ENCODE results near the gene MYO3B. TPM values are rescaled to one million over a fixed set of nuclear protein-coding genes. Genes with fewer than 3 reads are reported as not detected.
"Not testable (repeated sequence)": the region's sequence is repeated elsewhere in the genome, so short reads cannot be mapped to it uniquely, and the experiment has no call there.

The MYO3B gene
- total and polyA plus RNA-seq, 2 donors: 0.64 to 0.71 TPM

- no peak overlapping the region for H3K27ac ChIP-seq (ENCODE audit: low read depth in 1 of 2, low read length in 1 of 2)
- no peak for DNase-seq (ENCODE audit: low read depth in 6 of 9, low spot score in 9 of 9)
- WGBS: 94% methylated on average over 1 of the region's 1 CpG
- no peaks in the 10 kb centered on the region for H3K4me1 ChIP-seq (ENCODE audit: control insufficient read depth in 2 of 2, insufficient read depth in 2 of 2, low read length in 2 of 2)
- H3K9me3 ChIP-seq (ENCODE audit: control insufficient read depth in 2 of 2, insufficient read depth in 1 of 2, low read length in 1 of 2): no peaks in the 10 kb centered on the region
- H3K27me3 ChIP-seq (ENCODE audit: control insufficient read depth in 2 of 2, insufficient read depth in 1 of 2, low read length in 1 of 2): no peaks in the 10 kb centered on the region
- H3K36me3 ChIP-seq (ENCODE audit: control insufficient read depth in 2 of 2, insufficient read depth in 2 of 2, low read length in 1 of 2): no peaks in the 10 kb centered on the region
- no peak overlapping the region for H3K4me3 ChIP-seq (ENCODE audit: low read length in 2 of 2)
Measured at GRCh38 chr2:170202437-170202836, 24.5 kb downstream of the MYO3B start.

DNA sequence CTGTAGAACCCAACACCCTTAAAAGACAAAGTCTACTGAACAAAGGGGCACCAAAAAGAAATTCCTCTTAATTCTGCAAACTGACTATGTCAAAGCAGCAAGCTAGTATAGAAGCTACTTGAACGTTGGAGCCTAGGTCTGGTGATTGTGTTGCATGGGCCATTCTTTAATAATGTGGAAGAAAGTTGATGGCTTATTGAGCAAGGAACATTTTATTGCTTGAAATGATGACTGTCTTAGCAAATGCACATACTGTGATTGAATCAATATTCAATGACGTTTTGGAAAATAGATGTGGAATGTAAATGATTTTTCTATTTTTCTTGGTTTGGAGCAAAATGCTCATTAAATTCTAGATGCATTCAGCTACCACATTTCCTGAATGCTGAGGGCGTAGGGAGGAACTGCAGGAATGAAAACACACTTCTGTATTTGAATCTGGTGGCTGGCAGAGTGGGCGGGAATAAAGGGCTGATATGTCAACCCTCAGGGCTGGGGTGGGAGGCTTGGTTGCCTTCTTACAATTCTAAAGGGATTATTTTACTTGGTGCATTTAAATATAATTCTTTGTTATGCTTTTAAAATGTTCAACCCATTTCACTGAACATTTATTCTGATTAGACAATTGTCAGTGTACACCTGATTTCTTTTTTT lies 26.5 kb downstream of the MYO3B start:
- DNase-seq (ENCODE audit: low read depth in 6 of 9, low spot score in 9 of 9): no peak
- 91% methylated on average over 4 of the region's 4 CpGs for WGBS
- Histone ChIP-seq H3K27me3 (ENCODE audit: control insufficient read depth in 2 of 2, insufficient read depth in 1 of 2, low read length in 1 of 2) (no peaks in the 10 kb centered on the region), H3K4me3 (ENCODE audit: low read length in 2 of 2) (no peak overlapping the region), H3K36me3 (ENCODE audit: control insufficient read depth in 2 of 2, insufficient read depth in 2 of 2, low read length in 1 of 2) (no peaks in the 10 kb centered on the region), H3K27ac (ENCODE audit: low read depth in 1 of 2, low read length in 1 of 2) (no peak overlapping the region), H3K9me3 (ENCODE audit: control insufficient read depth in 2 of 2, insufficient read depth in 1 of 2, low read length in 1 of 2) (no peaks in the 10 kb centered on the region), H3K4me1 (ENCODE audit: control insufficient read depth in 2 of 2, insufficient read depth in 2 of 2, low read length in 2 of 2) (no peaks in the 10 kb centered on the region)

DNA sequence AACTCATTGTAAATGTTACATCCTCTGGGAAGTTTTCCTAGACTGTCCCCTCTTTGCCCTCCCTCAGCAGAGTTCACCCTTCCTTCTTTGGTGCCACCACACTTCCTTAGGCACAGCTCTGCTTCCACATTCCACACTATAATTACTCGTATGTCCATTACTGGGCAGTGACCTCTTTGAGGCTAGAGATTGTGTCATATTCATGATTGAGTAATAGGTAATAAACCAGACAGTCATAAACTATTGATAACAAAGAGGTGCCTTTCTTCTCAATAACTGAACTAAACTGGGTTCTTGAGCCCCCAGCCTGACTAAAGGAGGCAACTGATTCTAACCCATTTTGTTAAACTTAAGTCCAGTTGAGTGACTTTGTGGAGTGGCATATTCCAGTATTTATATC lies 28.3 kb downstream of the MYO3B start:
- DNase-seq (ENCODE audit: low read depth in 6 of 9, low spot score in 9 of 9): no peak
- Histone ChIP-seq H3K4me3 (ENCODE audit: low read length in 2 of 2) (no peak overlapping the region), H3K36me3 (ENCODE audit: control insufficient read depth in 2 of 2, insufficient read depth in 2 of 2, low read length in 1 of 2) (no peaks in the 10 kb centered on the region), H3K9me3 (ENCODE audit: control insufficient read depth in 2 of 2, insufficient read depth in 1 of 2, low read length in 1 of 2) (no peaks in the 10 kb centered on the region), H3K4me1 (ENCODE audit: control insufficient read depth in 2 of 2, insufficient read depth in 2 of 2, low read length in 2 of 2) (no peaks in the 10 kb centered on the region), H3K27me3 (ENCODE audit: control insufficient read depth in 2 of 2, insufficient read depth in 1 of 2, low read length in 1 of 2) (no peaks in the 10 kb centered on the region), H3K27ac (ENCODE audit: low read depth in 1 of 2, low read length in 1 of 2) (no peak overlapping the region)
- WGBS: 95% methylated on average over 1 of the region's 1 CpG

DNA sequence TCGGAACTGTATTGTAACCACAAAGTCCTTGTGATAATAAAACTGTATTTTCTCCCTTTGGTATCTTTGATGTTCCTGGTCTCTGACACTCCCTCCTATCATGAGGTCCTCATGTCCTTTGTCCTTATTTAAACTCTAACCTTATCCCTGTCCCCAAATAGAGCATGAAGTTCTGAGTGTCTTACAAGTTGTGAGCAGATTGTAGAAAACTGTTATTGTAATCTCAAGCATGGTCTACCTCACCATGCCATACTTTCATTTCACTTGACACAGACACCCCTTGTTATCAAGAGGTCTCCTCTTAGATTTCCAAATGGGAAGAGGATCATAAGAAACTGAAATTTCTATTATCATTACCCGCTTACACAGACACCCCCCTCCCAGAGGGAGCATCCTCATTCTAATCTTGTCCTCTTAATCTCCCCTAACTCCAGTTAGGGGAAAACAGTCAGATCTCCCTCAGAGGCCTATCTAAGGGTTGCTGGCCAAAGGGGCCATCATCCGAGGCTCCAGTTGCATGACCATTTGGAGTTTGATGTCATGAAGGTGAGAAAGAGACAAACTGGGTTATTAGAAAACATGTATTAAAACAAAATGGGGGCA lies 29.0 kb downstream of the MYO3B start:
- H3K9me3 ChIP-seq (ENCODE audit: control insufficient read depth in 2 of 2, insufficient read depth in 1 of 2, low read length in 1 of 2): no peaks in the 10 kb centered on the region
- no peak overlapping the region for H3K27ac ChIP-seq (ENCODE audit: low read depth in 1 of 2, low read length in 1 of 2)
- 98% methylated on average over 3 of the region's 3 CpGs for WGBS
- no peaks in the 10 kb centered on the region for H3K27me3 ChIP-seq (ENCODE audit: control insufficient read depth in 2 of 2, insufficient read depth in 1 of 2, low read length in 1 of 2)
- H3K4me3 ChIP-seq (ENCODE audit: low read length in 2 of 2): no peak overlapping the region
- H3K36me3 ChIP-seq (ENCODE audit: control insufficient read depth in 2 of 2, insufficient read depth in 2 of 2, low read length in 1 of 2): no peaks in the 10 kb centered on the region
- no peaks in the 10 kb centered on the region for H3K4me1 ChIP-seq (ENCODE audit: control insufficient read depth in 2 of 2, insufficient read depth in 2 of 2, low read length in 2 of 2)
- DNase-seq (ENCODE audit: low read depth in 6 of 9, low spot score in 9 of 9): no peak

DNA sequence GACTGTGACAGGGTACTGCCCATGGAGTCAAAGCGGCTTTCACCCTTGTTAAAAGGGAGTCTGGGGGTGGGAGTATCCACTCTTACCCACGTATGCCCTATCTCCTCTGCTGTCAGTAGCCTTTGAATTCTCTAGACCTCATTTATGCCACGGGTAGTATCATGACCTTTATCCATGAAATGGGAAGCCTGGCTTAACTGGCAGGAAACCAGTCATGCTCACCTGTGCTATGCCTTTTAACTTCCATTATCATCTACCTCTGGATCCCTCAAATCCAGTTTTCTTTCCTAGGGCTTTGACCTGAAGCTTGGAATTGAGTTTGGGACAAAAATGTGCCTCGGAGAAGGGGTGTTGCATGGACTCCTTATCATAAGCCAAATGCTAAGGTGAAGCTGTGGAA lies 30.0 kb downstream of the MYO3B start:
- Histone ChIP-seq H3K4me3 (ENCODE audit: low read length in 2 of 2) (no peak overlapping the region), H3K36me3 (ENCODE audit: control insufficient read depth in 2 of 2, insufficient read depth in 2 of 2, low read length in 1 of 2) (no peaks in the 10 kb centered on the region), H3K27ac (ENCODE audit: low read depth in 1 of 2, low read length in 1 of 2) (no peak overlapping the region), H3K27me3 (ENCODE audit: control insufficient read depth in 2 of 2, insufficient read depth in 1 of 2, low read length in 1 of 2) (no peaks in the 10 kb centered on the region), H3K9me3 (ENCODE audit: control insufficient read depth in 2 of 2, insufficient read depth in 1 of 2, low read length in 1 of 2) (no peaks in the 10 kb centered on the region), H3K4me1 (ENCODE audit: control insufficient read depth in 2 of 2, insufficient read depth in 2 of 2, low read length in 2 of 2) (no peaks in the 10 kb centered on the region)
- WGBS: 97% methylated on average over 4 of the region's 4 CpGs
- no peak for DNase-seq (ENCODE audit: low read depth in 6 of 9, low spot score in 9 of 9)

GRCh38 chr2:170208967-170209366 lies 31.0 kb downstream of the MYO3B start:
- H3K9me3 ChIP-seq (ENCODE audit: control insufficient read depth in 2 of 2, insufficient read depth in 1 of 2, low read length in 1 of 2): no peaks in the 10 kb centered on the region
- 92% methylated on average over 2 of the region's 2 CpGs for WGBS
- no peaks in the 10 kb centered on the region for H3K27me3 ChIP-seq (ENCODE audit: control insufficient read depth in 2 of 2, insufficient read depth in 1 of 2, low read length in 1 of 2)
- DNase-seq (ENCODE audit: low read depth in 6 of 9, low spot score in 9 of 9): no peak
- H3K4me1 ChIP-seq (ENCODE audit: control insufficient read depth in 2 of 2, insufficient read depth in 2 of 2, low read length in 2 of 2): no peaks in the 10 kb centered on the region
- H3K4me3 ChIP-seq (ENCODE audit: low read length in 2 of 2): no peak overlapping the region
- H3K27ac ChIP-seq (ENCODE audit: low read depth in 1 of 2, low read length in 1 of 2): no peak overlapping the region
- H3K36me3 ChIP-seq (ENCODE audit: control insufficient read depth in 2 of 2, insufficient read depth in 2 of 2, low read length in 1 of 2): no peaks in the 10 kb centered on the region

DNA sequence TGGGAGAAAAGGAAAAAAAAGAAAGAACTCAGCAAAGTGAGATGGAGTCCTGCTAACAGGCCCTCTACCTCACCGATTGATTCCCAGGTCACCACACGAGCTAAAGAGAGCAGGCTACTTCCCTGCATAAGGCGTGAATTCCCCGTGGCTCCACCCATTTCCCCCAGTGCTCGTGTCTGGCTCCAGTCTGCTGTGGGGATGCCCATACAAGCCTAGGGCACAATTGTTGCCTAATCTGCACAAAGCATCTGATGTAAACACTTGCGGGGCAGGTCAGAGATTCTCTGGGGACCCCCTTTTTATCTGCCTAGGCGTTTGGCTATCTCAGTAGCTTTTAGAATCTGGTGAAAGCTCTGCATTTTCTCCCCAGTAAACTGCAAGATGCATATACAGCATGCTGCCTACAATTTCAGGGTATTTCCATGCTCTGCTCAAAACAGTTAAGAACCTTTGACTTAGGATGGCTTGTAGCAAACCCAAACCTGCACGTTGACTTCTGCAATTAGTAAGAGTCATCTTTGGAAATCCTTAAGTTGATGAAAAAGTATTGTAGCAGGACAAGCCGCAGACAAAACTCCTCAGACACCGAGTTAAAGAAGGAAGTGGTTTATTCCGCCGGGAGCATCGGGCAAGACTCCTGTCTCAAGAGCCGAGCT lies 34.8 kb downstream of the MYO3B start:
- Histone ChIP-seq H3K36me3 (ENCODE audit: control insufficient read depth in 2 of 2, insufficient read depth in 2 of 2, low read length in 1 of 2) (no peaks in the 10 kb centered on the region), H3K27ac (ENCODE audit: low read depth in 1 of 2, low read length in 1 of 2) (no peak overlapping the region), H3K4me3 (ENCODE audit: low read length in 2 of 2) (no peak overlapping the region), H3K27me3 (ENCODE audit: control insufficient read depth in 2 of 2, insufficient read depth in 1 of 2, low read length in 1 of 2) (no peaks in the 10 kb centered on the region), H3K9me3 (ENCODE audit: control insufficient read depth in 2 of 2, insufficient read depth in 1 of 2, low read length in 1 of 2) (no peaks in the 10 kb centered on the region), H3K4me1 (ENCODE audit: control insufficient read depth in 2 of 2, insufficient read depth in 2 of 2, low read length in 2 of 2) (no peaks in the 10 kb centered on the region)
- peak in 1 of 9 donors; percentile 16 for DNase-seq (ENCODE audit: low read depth in 6 of 9, low spot score in 9 of 9)
- WGBS: 37% methylated on average over 14 of the region's 14 CpGs

GRCh38 chr2:170213281-170213625 lies 35.3 kb downstream of the MYO3B start:
- WGBS: 68% methylated on average over 10 of the region's 10 CpGs

GRCh38 chr2:170213651-170214050 lies 35.7 kb downstream of the MYO3B start:
- Histone ChIP-seq H3K27ac (ENCODE audit: low read depth in 1 of 2, low read length in 1 of 2) (no peak overlapping the region), H3K4me3 (ENCODE audit: low read length in 2 of 2) (no peak overlapping the region), H3K9me3 (ENCODE audit: control insufficient read depth in 2 of 2, insufficient read depth in 1 of 2, low read length in 1 of 2) (no peaks in the 10 kb centered on the region), H3K27me3 (ENCODE audit: control insufficient read depth in 2 of 2, insufficient read depth in 1 of 2, low read length in 1 of 2) (no peaks in the 10 kb centered on the region), H3K4me1 (ENCODE audit: control insufficient read depth in 2 of 2, insufficient read depth in 2 of 2, low read length in 2 of 2) (no peaks in the 10 kb centered on the region), H3K36me3 (ENCODE audit: control insufficient read depth in 2 of 2, insufficient read depth in 2 of 2, low read length in 1 of 2) (no peaks in the 10 kb centered on the region)
- 92% methylated on average over 2 of the region's 2 CpGs for WGBS
- no peak for DNase-seq (ENCODE audit: low read depth in 6 of 9, low spot score in 9 of 9)

More at GRCh38 chr2:170213281-170213625, 35.3 kb downstream of the MYO3B start:
- H3K27me3 ChIP-seq (ENCODE audit: control insufficient read depth in 2 of 2, insufficient read depth in 1 of 2, low read length in 1 of 2); H3K36me3 ChIP-seq (ENCODE audit: control insufficient read depth in 2 of 2, insufficient read depth in 2 of 2, low read length in 1 of 2); H3K27ac ChIP-seq (ENCODE audit: low read depth in 1 of 2, low read length in 1 of 2); DNase-seq (ENCODE audit: low read depth in 6 of 9, low spot score in 9 of 9); H3K4me1 ChIP-seq (ENCODE audit: control insufficient read depth in 2 of 2, insufficient read depth in 2 of 2, low read length in 2 of 2); H3K9me3 ChIP-seq (ENCODE audit: control insufficient read depth in 2 of 2, insufficient read depth in 1 of 2, low read length in 1 of 2); H3K4me3 ChIP-seq (ENCODE audit: low read length in 2 of 2): not testable (repeated sequence)
